ENCODE results near the gene ANKZF1.

DNA sequence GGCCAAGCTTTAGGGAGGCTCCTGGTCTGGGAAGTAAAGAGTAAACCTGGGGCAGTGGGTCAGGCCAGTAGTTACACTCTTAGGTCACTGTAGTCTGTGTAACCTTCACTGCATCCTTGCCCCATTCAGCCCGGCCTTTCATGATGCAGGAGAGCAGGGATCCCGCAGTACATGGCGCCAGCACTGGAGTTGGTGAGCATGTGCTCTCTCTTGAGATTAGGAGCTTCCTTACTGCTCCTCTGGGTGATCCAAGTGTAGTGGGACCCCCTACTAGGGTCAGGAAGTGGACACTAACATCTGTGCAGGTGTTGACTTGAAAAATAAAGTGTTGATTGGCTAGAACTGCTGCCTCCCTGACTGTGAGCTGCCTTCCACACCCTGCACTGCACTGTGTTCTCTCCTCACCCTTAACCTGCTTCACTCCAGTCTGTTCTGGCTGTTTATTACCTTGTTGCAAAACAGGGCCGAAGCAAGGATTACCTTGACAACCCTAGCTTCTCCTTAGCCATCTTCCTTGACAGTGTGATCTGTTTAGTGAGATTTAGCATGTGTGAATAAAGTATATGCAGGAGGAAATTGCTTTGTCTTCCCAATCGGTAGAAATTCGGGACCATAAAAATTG, 46.3 kb upstream of the ANKZF1 start:
- TF ChIP-seq POLR2A (IDR thresholded peaks at IDR 0.05): no peak
- TF ChIP-seq, protein P1, sequence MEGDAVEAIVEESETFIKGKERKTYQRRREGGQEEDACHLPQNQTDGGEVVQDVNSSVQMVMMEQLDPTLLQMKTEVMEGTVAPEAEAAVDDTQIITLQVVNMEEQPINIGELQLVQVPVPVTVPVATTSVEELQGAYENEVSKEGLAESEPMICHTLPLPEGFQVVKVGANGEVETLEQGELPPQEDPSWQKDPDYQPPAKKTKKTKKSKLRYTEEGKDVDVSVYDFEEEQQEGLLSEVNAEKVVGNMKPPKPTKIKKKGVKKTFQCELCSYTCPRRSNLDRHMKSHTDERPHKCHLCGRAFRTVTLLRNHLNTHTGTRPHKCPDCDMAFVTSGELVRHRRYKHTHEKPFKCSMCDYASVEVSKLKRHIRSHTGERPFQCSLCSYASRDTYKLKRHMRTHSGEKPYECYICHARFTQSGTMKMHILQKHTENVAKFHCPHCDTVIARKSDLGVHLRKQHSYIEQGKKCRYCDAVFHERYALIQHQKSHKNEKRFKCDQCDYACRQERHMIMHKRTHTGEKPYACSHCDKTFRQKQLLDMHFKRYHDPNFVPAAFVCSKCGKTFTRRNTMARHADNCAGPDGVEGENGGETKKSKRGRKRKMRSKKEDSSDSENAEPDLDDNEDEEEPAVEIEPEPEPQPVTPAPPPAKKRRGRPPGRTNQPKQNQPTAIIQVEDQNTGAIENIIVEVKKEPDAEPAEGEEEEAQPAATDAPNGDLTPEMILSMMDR (IDR thresholded peaks at IDR 0.05): no peak

Data from right lobe of liver (tissue), 4 donors.